GM12865 (cell line): ENCODE results near the gene NUP85.
"Not testable (repeated sequence)": the region's sequence is repeated elsewhere in the genome, so short reads cannot be mapped to it uniquely, and the experiment has no call there.

Experiments used
- DNase-seq: peaks from one replicate; pipeline ENCODE4 v3.0.0; 2010; ENCODE audit warnings: low read depth
- H3K4me3 ChIP-seq: 2 replicates; pipeline ENCODE4 v1.5.1; 2011; ENCODE audit warnings: mild to moderate bottlenecking, low read depth, low read length, control low read depth
- CTCF ChIP-seq: IDR thresholded peaks from 2 replicates; pipeline ENCODE4 v1.5.1; 2011; ENCODE audit warnings: low read length, control low read depth, low read depth, inconsistent platforms; ENCODE audit not compliant: insufficient read depth; ENCODE audit errors: missing control alignments

The NUP85 gene

DNA sequence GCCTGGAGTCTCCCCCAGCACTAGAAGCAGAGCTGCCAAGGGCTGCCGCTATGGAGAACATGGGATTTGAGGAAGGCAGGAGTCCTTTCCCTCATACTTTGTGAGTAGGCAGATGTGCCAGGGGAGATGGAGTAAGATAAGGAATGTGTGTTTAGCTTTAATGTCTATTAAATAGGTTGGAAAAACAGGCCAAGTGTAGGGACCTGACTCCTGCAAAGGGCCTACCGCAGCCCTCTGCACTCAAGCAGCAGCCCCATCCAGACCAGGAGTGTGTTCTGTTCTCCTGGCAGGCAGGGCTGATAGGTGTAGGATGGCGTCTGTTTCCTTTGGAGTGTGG, 67.3 kb downstream of the NUP85 start:
- TF ChIP-seq CTCF, result no peak
- DNase-seq, result no peak
- no peak overlapping the region for H3K4me3 ChIP-seq

GRCh38 chr17:75273977-75274708, 68.7 kb downstream of the NUP85 start:
- no peak for TF ChIP-seq CTCF
- no peak overlapping the region for H3K4me3 ChIP-seq
- no peak for DNase-seq

- no peak overlapping the region for H3K4me3 ChIP-seq
- TF ChIP-seq CTCF, result no peak
- DNase-seq, result no peak
These were observed 72.2 kb downstream of the NUP85 start for GRCh38 chr17:75277664-75278071.

- DNase-seq, H3K4me3 ChIP-seq: not testable (repeated sequence)
These were observed 74.7 kb downstream of the NUP85 start for GRCh38 chr17:75280189-75280588.

GRCh38 chr17:75285123-75285522, 79.6 kb downstream of the NUP85 start:
- no peak for TF ChIP-seq CTCF
- H3K4me3 ChIP-seq, result no peak overlapping the region
- no peak for DNase-seq
